Activated CD8-positive, alpha-beta T cell treated with anti-CD3 and anti-CD28 coated beads for 36 hours (primary cell): ENCODE data around the gene ADAMTS2. TPM values are rescaled to one million over a fixed set of nuclear protein-coding genes. Genes with fewer than 3 reads are reported as not detected.

Experiments used
- ATAC-seq: fragments of 200-7000 bp; cut with Tn5 transposase; one replicate; pipeline ENCODE4 v1.10.0; 2021; ENCODE audit warnings: mild to moderate bottlenecking, moderate library complexity
- CTCF ChIA-PET: fragments of 350-600 bp; sonication (Branson Sonifier 250); formaldehyde crosslinking; loops from one replicate; lab custom pipeline; 2021; ENCODE audit warnings: antibody characterized with exemption; lab: Charles Lee
- POLR2A ChIA-PET: fragments of 350-600 bp; sonication (Branson Sonifier 250); formaldehyde crosslinking; loops from one replicate; lab custom pipeline; 2021; ENCODE audit warnings: antibody characterized with exemption; lab: Charles Lee
- DNase-seq: peaks from one replicate; pipeline ENCODE4 v3.0.0-alpha.2; 2020
- H3K27ac Mint-ChIP-seq: one replicate; pipeline ENCODE4 v1.8.0; 2021; ENCODE audit warnings: mild to moderate bottlenecking, mixed read lengths
- H3K27me3 Mint-ChIP-seq: one replicate; pipeline ENCODE4 v1.8.0; 2021; ENCODE audit warnings: mixed read lengths
- H3K36me3 Mint-ChIP-seq: one replicate; pipeline ENCODE4 v1.8.0; 2021; ENCODE audit warnings: low read depth, mixed read lengths
- H3K4me1 Mint-ChIP-seq: one replicate; pipeline ENCODE4 v1.8.0; 2021; ENCODE audit warnings: low read depth, mixed read lengths
- H3K4me3 Mint-ChIP-seq: one replicate; pipeline ENCODE4 v1.8.0; 2021; ENCODE audit warnings: mild to moderate bottlenecking, moderate library complexity, mixed read lengths
- H3K9me3 Mint-ChIP-seq: one replicate; pipeline ENCODE4 v1.8.0; 2021; ENCODE audit warnings: mixed read lengths
- CTCF ChIP-seq: fragments of 200-600 bp; IDR thresholded peaks from one replicate; pipeline ENCODE4 v1.8.0; 2022; ENCODE audit warnings: antibody characterized with exemption, mild to moderate bottlenecking
- intact Hi-C: fragments of 100-400 bp; cut with micrococcal nuclease; formaldehyde crosslinking; loops from one replicate; pipeline ENCODE4 v1.10.0; 2022
- total RNA-seq, 2 experiments: library from RNA; stranded (reverse); gene quantifications; one replicate each; pipeline ENCODE4 v1.2.3, GENCODE V29; 2021

The ADAMTS2 gene
- total RNA-seq, 2 experiments from 2014 or later = not detected

GRCh38 chr5:179307013-179307800 is 38.1 kb downstream of the ADAMTS2 start:
- peaks cover 16% of the 10 kb centered on the region for H3K9me3 Mint-ChIP-seq
- no peaks in the 10 kb centered on the region for H3K36me3 Mint-ChIP-seq
- intact Hi-C loops = no loop called here
- no peak for DNase-seq
- ATAC-seq = no peak
- no peaks in the 10 kb centered on the region for H3K27me3 Mint-ChIP-seq
- H3K4me1 Mint-ChIP-seq = no peaks in the 10 kb centered on the region
- POLR2A ChIA-PET = no interaction called here
- CTCF ChIA-PET = no interaction called here
- H3K4me3 Mint-ChIP-seq = no peak overlapping the region
- no peak for TF ChIP-seq CTCF
- H3K27ac Mint-ChIP-seq = no peak overlapping the region

- ATAC-seq = no peak
- DNase-seq = no peak
- no peaks in the 10 kb centered on the region for H3K36me3 Mint-ChIP-seq
- H3K4me3 Mint-ChIP-seq = no peak overlapping the region
- ChIA-PET POLR2A (no interaction called here), CTCF (no interaction called here)
- H3K4me1 Mint-ChIP-seq = no peaks in the 10 kb centered on the region
- H3K9me3 Mint-ChIP-seq = peaks cover 16% of the 10 kb centered on the region
- TF ChIP-seq CTCF = no peak
- no peaks in the 10 kb centered on the region for H3K27me3 Mint-ChIP-seq
- H3K27ac Mint-ChIP-seq = no peak overlapping the region
- intact Hi-C loops = no loop called here
These were observed 38.9 kb downstream of the ADAMTS2 start for GRCh38 chr5:179306191-179307012.

GRCh38 chr5:179304871-179305270 is 40.4 kb downstream of the ADAMTS2 start:
- Mint-ChIP-seq H3K27me3 (no peaks in the 10 kb centered on the region), H3K4me1 (no peaks in the 10 kb centered on the region), H3K9me3 (peaks cover 16% of the 10 kb centered on the region), H3K27ac (no peak overlapping the region), H3K4me3 (no peak overlapping the region), H3K36me3 (no peaks in the 10 kb centered on the region)
- ChIA-PET POLR2A (no interaction called here), CTCF (no interaction called here)
- no peak for TF ChIP-seq CTCF
- intact Hi-C loops = no loop called here
- ATAC-seq (no peak), DNase-seq (no peak)

- no peaks in the 10 kb centered on the region for H3K4me1 Mint-ChIP-seq
- no peak overlapping the region for H3K27ac Mint-ChIP-seq
- TF ChIP-seq CTCF = no peak
- CTCF ChIA-PET = no interaction called here
- H3K9me3 Mint-ChIP-seq = peaks cover 16% of the 10 kb centered on the region
- H3K36me3 Mint-ChIP-seq = no peaks in the 10 kb centered on the region
- no peak for ATAC-seq
- POLR2A ChIA-PET = no interaction called here
- no peak for DNase-seq
- peaks cover under 1% of the 10 kb centered on the region for H3K27me3 Mint-ChIP-seq
- H3K4me3 Mint-ChIP-seq = no peak overlapping the region
- intact Hi-C loops = no loop called here
These were observed 40.8 kb downstream of the ADAMTS2 start for GRCh38 chr5:179304466-179304865.
